B cell (primary cell): Measurements from ENCODE around the gene SETD1A. TPM values are rescaled to one million over a fixed set of nuclear protein-coding genes. Genes with fewer than 3 reads are reported as not detected.
A peak's percentile ranks its signal among the peaks of the same experiment; 100 is the strongest.

Experiments used
- ATAC-seq: fragments of 200-7000 bp; cut with Tn5 transposase; one replicate; pipeline ENCODE4 v1.10.0; 2021; ENCODE audit warnings: low read depth, mild to moderate bottlenecking, moderate number of reproducible peaks, moderate library complexity
- CTCF ChIA-PET: fragments of 350-600 bp; sonication (Branson Sonifier 250); formaldehyde crosslinking; loops from one replicate; lab custom pipeline; 2021; ENCODE audit warnings: antibody characterized with exemption, inconsistent platforms; lab: Charles Lee
- POLR2A ChIA-PET: fragments of 350-600 bp; sonication (Branson Sonifier 250); formaldehyde crosslinking; loops from one replicate; lab custom pipeline; 2021; ENCODE audit warnings: antibody characterized with exemption; lab: Charles Lee
- DNase-seq: peaks from one replicate; pipeline ENCODE4 v3.0.0; 2013
- H2AFZ ChIP-seq: 2 replicates; pipeline ENCODE4 v1.6.1; 2012; ENCODE audit warnings: mild to moderate bottlenecking, low read depth, low read length; ENCODE audit not compliant: insufficient read depth, poor library complexity, severe bottlenecking
- H3K27ac ChIP-seq, 2 donors: 1 replicate in 1 of 2; 2 replicates in 1 of 2; pipeline ENCODE4 v1.5.1; 2012 to 2013; ENCODE audit warnings: low read length in 2 of 2, mild to moderate bottlenecking in 2 of 2, moderate library complexity in 1 of 2
- H3K27me3 ChIP-seq, 4 experiments: fragments of 200-600 bp in 1 of 4; sonication (generic) in 1 of 4; replicated peaks in 1 of 4; 1 replicate in 2 of 4; 2 replicates in 2 of 4; pipeline versions ENCODE4 v1.6.1 to v1.7.0; 2013 to 2016; ENCODE audit warnings: low read length in 3 of 4, mild to moderate bottlenecking in 2 of 4, mixed read lengths in 1 of 4, moderate library complexity in 1 of 4; ENCODE audit not compliant: insufficient read depth in 4 of 4, control insufficient read depth in 3 of 4; ENCODE audit errors: control extremely low read depth in 1 of 4
- H3K36me3 ChIP-seq, 2 experiments: replicated peaks in 1 of 2; 1 replicate in 1 of 2; 2 replicates in 1 of 2; pipeline versions ENCODE4 v1.6.1 to v1.7.1; 2013; ENCODE audit warnings: low read length in 1 of 2; ENCODE audit not compliant: insufficient read depth in 2 of 2, control insufficient read depth in 1 of 2; ENCODE audit errors: control extremely low read depth in 1 of 2, extremely low read depth in 1 of 2
- H3K4me1 ChIP-seq, 2 donors: fragments of 200-600 bp in 1 of 2; sonication (generic) in 1 of 2; 1 replicate in 1 of 2; 2 replicates in 1 of 2; pipeline versions ENCODE4 v1.5.1 to v1.6.1; 2013 to 2017; ENCODE audit warnings: low read length in 2 of 2; ENCODE audit not compliant: control insufficient read depth in 2 of 2, insufficient read depth in 2 of 2
- H3K4me2 ChIP-seq: replicated peaks from 2 replicates; pipeline ENCODE3; 2012; ENCODE audit warnings: mild to moderate bottlenecking, low read depth, low read length; ENCODE audit not compliant: poor library complexity, severe bottlenecking
- H3K4me3 ChIP-seq, 5 experiments: fragments of 200-600 bp in 1 of 5; sonication (generic) in 1 of 5; 1 replicate in 3 of 5; 2 replicates in 2 of 5; pipeline versions ENCODE4 v1.5.1 to v1.7.0; 2011 to 2016; ENCODE audit warnings: low read length in 4 of 5, mild to moderate bottlenecking in 4 of 5, low read depth in 2 of 5, control low read depth in 1 of 5, moderate library complexity in 1 of 5; ENCODE audit not compliant: insufficient read depth in 1 of 5; ENCODE audit errors: control extremely low read depth in 1 of 5, extremely low read depth in 1 of 5
- H3K79me2 ChIP-seq: fragments of 200-600 bp; sonication (generic); one replicate; pipeline ENCODE4 v1.6.0; 2016; ENCODE audit warnings: low read length; ENCODE audit not compliant: control insufficient read depth, insufficient read depth
- H3K9ac ChIP-seq: fragments of 200-600 bp; sonication (generic); 2 replicates; pipeline ENCODE4 v1.6.1; 2017; ENCODE audit warnings: mild to moderate bottlenecking, low read length, moderate library complexity
- H3K9me3 ChIP-seq, 3 donors: one replicate each; pipeline versions ENCODE4 v1.6.1 to v1.7.1; 2013; ENCODE audit warnings: low read length in 2 of 3; ENCODE audit not compliant: control insufficient read depth in 2 of 3, insufficient read depth in 1 of 3; ENCODE audit errors: control extremely low read depth in 1 of 3
- H4K20me1 ChIP-seq: 2 replicates; pipeline ENCODE4 v1.6.0; 2012; ENCODE audit warnings: mild to moderate bottlenecking, low read length; ENCODE audit not compliant: insufficient read depth, control insufficient read depth, poor library complexity, severe bottlenecking
- H3K27ac Mint-ChIP-seq: one replicate; pipeline ENCODE4 v1.8.0; 2021; ENCODE audit warnings: mixed read lengths
- H3K27me3 Mint-ChIP-seq: one replicate; pipeline ENCODE4 v1.8.0; 2021; ENCODE audit warnings: mixed read lengths
- H3K4me1 Mint-ChIP-seq: one replicate; pipeline ENCODE4 v1.8.0; 2021; ENCODE audit warnings: mixed read lengths
- H3K4me3 Mint-ChIP-seq: one replicate; pipeline ENCODE4 v1.8.0; 2021; ENCODE audit warnings: mixed read lengths
- H3K9me3 Mint-ChIP-seq: one replicate; pipeline ENCODE4 v1.8.0; 2022; ENCODE audit warnings: mixed read lengths; ENCODE audit not compliant: insufficient read depth
- CTCF ChIP-seq: fragments of 200-600 bp; IDR thresholded peaks from one replicate; pipeline ENCODE4 v1.8.0; 2022; ENCODE audit warnings: antibody characterized with exemption, mild to moderate bottlenecking
- EZH2 ChIP-seq: IDR thresholded peaks from 2 replicates; pipeline ENCODE4 v1.6.1; 2012; ENCODE audit warnings: borderline replicate concordance, low read depth, mild to moderate bottlenecking, moderate library complexity, low read length; ENCODE audit not compliant: insufficient read depth, poor library complexity, severe bottlenecking
- WGBS: methylation state at CpG from one replicate; pipeline ENCODE4 v1.1.5; 2013; ENCODE audit warnings: missing lambda C conversion rate; ENCODE audit not compliant: insufficient coverage; 5-methylcytosine and 5-hydroxymethylcytosine counted together
- intact Hi-C: fragments of 100-400 bp; cut with micrococcal nuclease; formaldehyde crosslinking; loops from one replicate; pipeline ENCODE4 v1.10.0; 2022
- polyA plus RNA-seq: library from polyadenylated mRNA; depleted of rRNA; stranded (reverse); fragments of >200 nt; gene quantifications from 2 replicates; pipeline ENCODE4 v1.2.3, GENCODE V29; 2012
- total RNA-seq, 2 donors: library from RNA; stranded (reverse); fragments of 120-200 nt in 1 of 2; gene quantifications; 1 replicate in 1 of 2; 2 replicates in 1 of 2; pipeline versions ENCODE4 v1.2.3 to v1.2.4, GENCODE V29; 2013 to 2022

Gene SETD1A
- total and polyA plus RNA-seq, 2 donors (not counting 1 experiment from before 2014, with no cell fraction given): 11.5 to 39.5 TPM

DNA sequence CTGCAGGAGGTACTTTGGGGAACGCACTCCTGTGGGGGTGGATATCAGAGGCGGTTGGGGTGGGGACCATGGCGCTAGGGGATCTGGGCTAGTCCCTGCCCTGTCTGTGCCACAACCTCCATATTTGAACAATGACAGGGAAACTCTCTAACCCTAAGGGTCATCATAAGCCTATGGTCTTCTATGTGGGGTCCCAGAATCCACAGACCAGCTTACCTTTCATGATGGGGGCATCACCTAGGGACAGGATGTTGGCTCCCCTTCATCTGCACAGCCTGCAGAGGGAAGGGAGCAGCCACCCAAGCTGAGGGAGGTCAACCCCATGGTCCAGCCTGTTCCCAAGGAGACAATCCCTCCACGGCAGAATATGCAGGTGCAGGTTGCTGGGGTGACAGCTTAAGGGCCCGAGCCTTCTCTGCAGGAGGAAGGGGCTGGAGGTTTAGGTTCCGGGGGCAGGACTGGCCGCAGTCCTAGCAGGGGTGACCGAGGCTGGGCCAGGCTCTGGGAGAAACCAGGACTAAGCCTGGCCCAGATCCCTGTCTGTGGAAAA is 7.0 kb upstream of the SETD1A start:
- peaks cover 0 to 4% (median 0%) of the 10 kb centered on the region in 3 donors for H3K9me3 ChIP-seq
- H3K79me2 ChIP-seq: peaks cover 32% of the 10 kb centered on the region
- peak overlapping the region; percentile 32 to 93 (median 77) for H3K4me3 ChIP-seq
- peak overlapping the region; percentile 94 for H3K4me2 ChIP-seq
- no peak for DNase-seq
- no peaks in the 10 kb centered on the region for H3K9me3 Mint-ChIP-seq
- H3K27me3 Mint-ChIP-seq: no peaks in the 10 kb centered on the region
- intact Hi-C loops: no loop called here
- no peaks in the 10 kb centered on the region for H3K27me3 ChIP-seq
- H3K27ac ChIP-seq: peak overlapping the region; percentile 50 to 78
- H3K4me3 Mint-ChIP-seq: peak overlapping the region; percentile 95
- ChIA-PET CTCF (interaction anchor here (0.5 to 1.4 kb wide), 5 partner anchors 9 to 250 kb away, joined by 3 to 6 read pairs (median 3); no protein-coding TSS in a partner anchor), POLR2A (no interaction called here)
- 85% methylated on average over 7 of the region's 8 CpGs for WGBS
- H3K4me1 ChIP-seq: peaks cover 14 to 36% of the 10 kb centered on the region in 2 donors
- H3K36me3 ChIP-seq: peaks cover 0 to 6% of the 10 kb centered on the region in 2 experiments
- peak overlapping the region; percentile 84 for H2AFZ ChIP-seq
- TF ChIP-seq EZH2: no peak
- no peak for TF ChIP-seq CTCF
- H3K4me1 Mint-ChIP-seq: peaks cover 27% of the 10 kb centered on the region
- H3K9ac ChIP-seq: peak overlapping the region; percentile 81
- ATAC-seq: no peak
- peaks cover 38% of the 10 kb centered on the region for H4K20me1 ChIP-seq
- peak overlapping the region; percentile 92 for H3K27ac Mint-ChIP-seq

GRCh38 chr16:30951193-30951592 is 6.4 kb upstream of the SETD1A start:
- Histone ChIP-seq H3K4me1 (peaks cover 14 to 36% of the 10 kb centered on the region in 2 donors), H3K79me2 (peaks cover 32% of the 10 kb centered on the region), H3K9ac (no peak overlapping the region), H3K9me3 (peaks cover 0 to 4% (median 0%) of the 10 kb centered on the region in 3 donors), H3K36me3 (peaks cover 0 to 6% of the 10 kb centered on the region in 2 experiments), H4K20me1 (peaks cover 38% of the 10 kb centered on the region), H3K4me2 (no peak overlapping the region), H2AFZ (no peak overlapping the region), H3K27me3 (no peaks in the 10 kb centered on the region), H3K27ac (no peak overlapping the region), H3K4me3 (no peak overlapping the region)
- DNase-seq (no peak), ATAC-seq (no peak)
- no peaks in the 10 kb centered on the region for H3K27me3 Mint-ChIP-seq
- TF ChIP-seq EZH2 (no peak), CTCF (no peak)
- no CpG with 5 or more reads among the region's 1 CpG for WGBS
- H3K27ac Mint-ChIP-seq: peak overlapping the region; percentile 43
- no peaks in the 10 kb centered on the region for H3K9me3 Mint-ChIP-seq
- H3K4me3 Mint-ChIP-seq: peak overlapping the region; percentile 44
- POLR2A ChIA-PET: no interaction called here
- H3K4me1 Mint-ChIP-seq: peaks cover 30% of the 10 kb centered on the region
- CTCF ChIA-PET: interaction anchor here (0.7 to 1.4 kb wide), 2 partner anchors 9 to 12 kb away, joined by 3 to 6 read pairs; no protein-coding TSS in a partner anchor
- intact Hi-C loops: no loop called here
